Tibial artery (tissue), 4 donors: ENCODE measurements around the gene TBC1D10A.

Source experiments
- DNase-seq, 2 donors: peaks; one replicate each; pipeline ENCODE4 v3.0.0-alpha.2; 2019
- H3K27ac ChIP-seq, 2 donors: fragments of 200-600 bp; sonication (generic) in 1 of 2; 1 replicate in 1 of 2; 2 replicates in 1 of 2; pipeline ENCODE4 v1.5.1; 2018 to 2019; ENCODE audit warnings: mild to moderate bottlenecking in 1 of 2
- H3K27me3 ChIP-seq, 2 donors: fragments of 200-600 bp; sonication (generic) in 1 of 2; one replicate each; pipeline versions ENCODE4 v1.5.1 to v1.6.0; 2016 to 2019
- H3K36me3 ChIP-seq, 3 donors: fragments of 200-600 bp; sonication (generic) in 2 of 3; one replicate each; pipeline ENCODE4 v1.5.1; 2016 to 2019; ENCODE audit warnings: mild to moderate bottlenecking in 2 of 3
- H3K4me1 ChIP-seq, 4 donors: fragments of 200-600 bp; sonication (generic) in 2 of 4; 1 replicate in 3 of 4; 2 replicates in 1 of 4; pipeline ENCODE4 v1.5.1; 2016 to 2019
- H3K4me3 ChIP-seq, 2 donors: fragments of 200-600 bp; sonication (generic) in 1 of 2; 1 replicate in 1 of 2; 2 replicates in 1 of 2; pipeline ENCODE4 v1.5.1; 2018 to 2019; ENCODE audit warnings: mild to moderate bottlenecking in 2 of 2
- H3K9me3 ChIP-seq, 3 donors: fragments of 200-600 bp; sonication (generic) in 1 of 3; one replicate each; pipeline ENCODE4 v1.5.1; 2016 to 2019
- CTCF ChIP-seq, 2 experiments: fragments of 200-600 bp in 1 of 2; fragments of 450-650 bp in 1 of 2; IDR thresholded peaks; one replicate each; pipeline ENCODE4 v1.5.1; 2017 to 2019; ENCODE audit warnings: antibody characterized with exemption in 2 of 2, mild to moderate bottlenecking in 1 of 2, moderate library complexity in 1 of 2
- intact Hi-C: fragments of 100-400 bp; cut with DNase I; formaldehyde crosslinking; loops from one replicate; pipeline ENCODE4 v1.15.0; 2023; ENCODE audit warnings: low total_unique reads

The TBC1D10A gene

GRCh38 chr22:30289141-30289979 is 37.4 kb downstream of the TBC1D10A start, which contains the start of gene CASTOR1:
Gene CASTOR1 (minus strand): TSS chr22:30289505. CDS start chr22:30289497, 8 bp downstream.
- H3K36me3 ChIP-seq = peaks cover 27 to 55% (median 53%) of the 10 kb centered on the region in 3 donors
- H3K27me3 ChIP-seq = no peaks in the 10 kb centered on the region
- DNase-seq = peak; percentile 99 to 100
- H3K4me1 ChIP-seq = peaks cover 17 to 52% (median 31%) of the 10 kb centered on the region in 4 donors
- no peaks in the 10 kb centered on the region for H3K9me3 ChIP-seq
- intact Hi-C loops = loop anchor here (2.0 kb wide), 2 partner anchors 37 to 67 kb away; partner anchors contain the start of genes CCDC157, SF3A1 and TBC1D10A
- peak within 1 kb of the TSS; percentile 76 to 99 for H3K4me3 ChIP-seq
- H3K27ac ChIP-seq = peak within 1 kb of the TSS; percentile 89 to 99
- TF ChIP-seq CTCF (IDR thresholded peaks at IDR 0.05) = peak in 1 of 2 experiments; percentile 11

GRCh38 chr22:30288419-30289140 is 38.2 kb downstream of the TBC1D10A start:
- H3K27ac ChIP-seq = peak overlapping the region; percentile 89 to 99
- no peaks in the 10 kb centered on the region for H3K27me3 ChIP-seq
- peak overlapping the region; percentile 76 to 99 for H3K4me3 ChIP-seq
- DNase-seq = no peak
- no peaks in the 10 kb centered on the region for H3K9me3 ChIP-seq
- intact Hi-C loops = loop anchor here (2.0 kb wide), 2 partner anchors 38 to 68 kb away; partner anchors contain the start of genes CCDC157, SF3A1 and TBC1D10A
- peaks cover 17 to 52% (median 31%) of the 10 kb centered on the region in 4 donors for H3K4me1 ChIP-seq
- peaks cover 24 to 55% (median 53%) of the 10 kb centered on the region in 3 donors for H3K36me3 ChIP-seq
- no peak for TF ChIP-seq CTCF (IDR thresholded peaks at IDR 0.05)

GRCh38 chr22:30287648-30288418 is 38.9 kb downstream of the TBC1D10A start:
- H3K4me3 ChIP-seq = peak overlapping the region; percentile 76 to 99
- peaks cover 18 to 55% (median 48%) of the 10 kb centered on the region in 3 donors for H3K36me3 ChIP-seq
- peak overlapping the region; percentile 89 to 99 for H3K27ac ChIP-seq
- peak; percentile 82 to 85 for TF ChIP-seq CTCF (IDR thresholded peaks at IDR 0.05)
- intact Hi-C loops = loop anchor here (1.0 to 2.0 kb wide), 3 partner anchors 39 to 99 kb away; partner anchors contain the start of genes CCDC157, RNF215, SF3A1 and TBC1D10A
- no peaks in the 10 kb centered on the region for H3K27me3 ChIP-seq
- H3K9me3 ChIP-seq = no peaks in the 10 kb centered on the region
- peak; percentile 89 to 96 for DNase-seq
- peaks cover 17 to 52% (median 31%) of the 10 kb centered on the region in 4 donors for H3K4me1 ChIP-seq

GRCh38 chr22:30286813-30287647 is 39.7 kb downstream of the TBC1D10A start:
- Histone ChIP-seq H3K36me3 (peaks cover 18 to 53% (median 40%) of the 10 kb centered on the region in 3 donors), H3K27ac (peak overlapping the region in 1 of 2 donors; percentile 99)
- peak in 1 of 2 donors; percentile 66 for DNase-seq

More at GRCh38 chr22:30286813-30287647, 39.7 kb downstream of the TBC1D10A start:
- peak; percentile 74 to 76 for TF ChIP-seq CTCF (IDR thresholded peaks at IDR 0.05)
- peaks cover 17 to 47% (median 31%) of the 10 kb centered on the region in 4 donors for H3K4me1 ChIP-seq
- no peak overlapping the region for H3K4me3 ChIP-seq
- intact Hi-C loops = loop anchor here (1.0 kb wide), 1 partner anchor 100 kb away; the partner anchor contains the start of gene RNF215
- no peaks in the 10 kb centered on the region for H3K9me3 ChIP-seq
- H3K27me3 ChIP-seq = no peaks in the 10 kb centered on the region
